ENCODE results near the gene AURKB.

GRCh38 chr17:8225813-8226535 is 15.6 kb upstream of the AURKB start:
- TF ChIP-seq CTCF (IDR thresholded peaks at IDR 0.05 in 4 of 5, conservative IDR thresholded peaks at IDR 0.05 in 1 of 5) (no peak), POLR2A (IDR thresholded peaks at IDR 0.05) (no peak)

Data from gastrocnemius medialis (tissue), 4 donors.